Hematopoietic multipotent progenitor cell (in vitro differentiated cells): ENCODE data around the gene DCHS1. TPM values are rescaled to one million over a fixed set of nuclear protein-coding genes. Genes with fewer than 3 reads are reported as not detected.

ENCODE experiments used
- DNase-seq, 3 donors: peaks; one replicate each; pipeline ENCODE4 v3.0.0-alpha.2; 2011 to 2015; ENCODE audit warnings: low read depth in 2 of 3, low spot score in 2 of 3
- total RNA-seq: library from RNA; depleted of rRNA; stranded (reverse); fragments of >200 nt; gene quantifications from one replicate; pipeline ENCODE4 v1.2.3, GENCODE V29; 2012

DCHS1 gene
- total RNA-seq, 1 donor = 22.4 TPM

DNA sequence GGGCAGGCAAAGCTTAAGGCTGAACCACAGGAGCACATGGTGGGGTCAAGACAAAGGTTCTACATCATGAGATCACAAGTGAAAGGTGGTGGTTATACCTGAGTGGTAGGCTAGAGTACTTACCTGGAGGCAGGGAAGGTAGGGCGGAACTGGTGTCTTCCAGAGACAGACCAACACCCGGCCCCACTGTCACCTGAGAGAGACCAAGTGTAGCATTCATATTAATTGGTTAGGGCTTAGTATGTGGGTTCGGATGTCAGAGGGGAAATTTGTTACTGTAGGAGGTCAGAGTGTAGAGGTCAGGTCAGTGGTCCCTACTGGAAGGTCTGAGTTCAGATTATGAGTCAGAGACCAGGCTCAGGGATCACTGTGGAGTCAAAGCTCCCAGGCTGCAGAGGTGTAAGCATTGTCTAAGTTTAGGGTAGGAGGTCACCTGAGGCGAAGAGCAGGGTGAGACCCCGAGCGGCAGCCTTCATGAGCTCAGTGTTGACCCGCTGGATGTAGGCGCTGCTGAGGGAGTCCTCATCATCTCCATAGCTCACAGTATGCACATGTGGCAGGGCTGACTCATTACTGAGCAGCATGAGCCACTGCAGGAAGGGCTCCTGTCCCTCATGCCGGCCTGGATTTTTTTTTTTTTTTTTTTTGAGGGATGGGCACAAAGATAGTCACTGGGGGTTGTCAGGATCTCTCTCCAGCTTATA lies 39.6 kb downstream of the DCHS1 start:
- no peak for DNase-seq

DNA sequence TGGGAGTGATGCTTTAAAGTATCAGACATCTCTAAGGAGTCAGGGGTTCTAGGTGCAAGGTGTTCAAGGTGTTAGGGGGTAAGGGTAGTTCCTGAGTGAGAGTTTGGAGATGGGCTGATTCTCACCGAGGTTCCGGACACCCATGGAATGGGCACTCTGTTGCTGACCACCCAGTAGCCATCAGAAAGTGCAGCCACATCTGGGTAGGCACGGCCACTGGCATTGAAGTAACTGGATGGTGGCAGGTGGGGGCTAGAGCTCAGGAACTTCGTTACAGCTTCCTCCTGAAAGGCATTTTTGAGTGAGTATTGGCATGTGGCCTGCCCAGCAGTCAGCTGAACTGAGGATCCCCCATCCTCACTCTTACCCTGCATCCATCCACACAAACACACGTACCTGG lies 40.6 kb downstream of the DCHS1 start:
- DNase-seq = no peak

DNA sequence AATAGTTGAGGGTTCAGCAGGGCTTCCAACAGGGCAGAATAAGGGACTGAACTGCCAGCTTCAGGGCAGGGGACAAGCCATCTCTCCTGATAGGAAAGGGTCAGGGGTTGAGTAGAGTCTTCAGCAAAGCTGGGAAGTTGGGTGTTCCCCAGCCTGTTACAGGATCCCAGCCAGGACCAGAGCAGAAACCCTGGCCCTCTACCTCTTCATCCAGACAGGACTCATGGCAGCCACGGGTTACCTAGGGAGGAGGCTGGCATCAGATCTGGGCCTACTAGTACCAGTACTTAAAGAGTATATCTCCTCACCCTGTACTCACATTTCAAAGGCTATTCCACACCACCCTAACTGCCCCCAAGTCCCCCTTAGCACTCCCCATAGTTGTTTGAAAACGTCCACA lies 41.2 kb downstream of the DCHS1 start:
- no peak for DNase-seq

DNA sequence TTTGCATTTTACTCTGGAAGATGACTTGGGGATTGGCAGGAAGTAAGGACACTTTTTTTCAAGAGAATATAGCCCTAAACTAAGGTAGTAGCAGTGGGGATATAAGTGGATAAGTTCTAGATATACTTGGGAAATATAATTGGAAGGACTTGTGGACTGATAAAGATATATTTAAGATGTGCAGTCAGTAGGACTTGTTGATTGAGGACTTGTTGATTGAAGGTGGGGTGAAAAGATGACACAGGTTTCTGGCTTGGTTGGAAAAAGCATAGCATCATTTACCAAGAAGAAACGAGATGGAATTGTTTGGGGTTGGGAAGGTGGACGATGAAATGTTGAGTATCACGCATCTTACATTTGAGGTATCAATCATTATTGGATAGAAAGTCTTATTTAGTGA lies 42.1 kb downstream of the DCHS1 start:
- no peak for DNase-seq

DNA sequence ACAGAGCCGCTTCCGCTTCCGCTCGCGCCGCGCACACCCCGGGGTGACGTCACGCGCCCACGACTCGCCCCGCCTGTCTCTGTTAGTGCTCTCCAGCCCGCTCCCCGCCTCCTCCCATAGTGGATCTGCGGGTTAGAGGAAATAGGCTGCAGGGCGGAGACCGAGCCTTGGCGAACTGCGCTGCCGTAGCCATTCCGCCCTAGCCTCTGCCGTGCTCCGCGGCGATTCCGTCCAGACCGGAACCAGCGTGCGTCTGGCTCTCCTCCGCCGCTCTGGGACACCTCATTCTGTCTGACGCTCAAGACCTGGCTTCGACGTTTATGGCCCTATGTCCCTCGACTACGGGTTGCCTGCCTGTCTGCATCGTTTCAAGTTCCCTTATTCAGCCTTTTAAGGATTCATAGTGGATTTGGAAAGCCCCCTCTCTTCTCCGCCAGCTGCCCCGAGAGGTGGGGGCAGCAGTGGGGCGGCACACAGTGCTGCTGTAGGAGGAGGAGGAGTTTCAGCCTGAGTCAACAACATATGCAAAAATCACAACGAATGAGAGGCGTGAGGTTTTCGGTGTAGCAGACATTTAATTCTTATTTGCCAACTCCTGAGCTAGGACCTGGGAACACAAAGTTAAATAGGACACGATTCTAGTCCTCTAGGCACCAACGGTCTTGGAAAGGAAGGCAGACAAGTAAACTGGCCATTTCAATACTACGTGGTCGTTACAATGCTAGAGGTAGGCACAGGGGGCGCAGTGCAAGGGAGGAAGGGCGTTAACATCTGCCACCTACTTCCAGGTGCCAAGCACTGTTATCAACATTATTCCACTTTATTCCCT lies 43.2 kb downstream of the DCHS1 start, which contains the start of gene TAF10:
Gene TAF10, minus strand, starts transcription at position 4 of the 829 bp plus-strand sequence. CDS start 27 bp downstream, outside the sequence.
- DNase-seq = peak; percentile 80 to 96 (median 94)

DNA sequence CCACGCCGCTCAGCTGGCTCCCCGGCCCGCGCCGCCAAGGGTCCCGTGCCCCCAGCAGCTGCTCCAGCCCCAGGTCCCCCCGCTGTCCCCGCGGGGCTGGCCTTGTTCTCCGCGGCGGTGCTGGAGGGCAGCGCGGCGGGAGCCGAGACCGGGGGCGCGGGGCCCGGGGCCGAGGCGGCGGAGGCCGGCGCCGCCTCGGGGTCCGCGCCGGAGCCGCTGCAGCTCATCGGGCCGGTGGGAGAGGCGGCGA lies 43.7 kb downstream of the DCHS1 start:
- DNase-seq = no peak

DNA sequence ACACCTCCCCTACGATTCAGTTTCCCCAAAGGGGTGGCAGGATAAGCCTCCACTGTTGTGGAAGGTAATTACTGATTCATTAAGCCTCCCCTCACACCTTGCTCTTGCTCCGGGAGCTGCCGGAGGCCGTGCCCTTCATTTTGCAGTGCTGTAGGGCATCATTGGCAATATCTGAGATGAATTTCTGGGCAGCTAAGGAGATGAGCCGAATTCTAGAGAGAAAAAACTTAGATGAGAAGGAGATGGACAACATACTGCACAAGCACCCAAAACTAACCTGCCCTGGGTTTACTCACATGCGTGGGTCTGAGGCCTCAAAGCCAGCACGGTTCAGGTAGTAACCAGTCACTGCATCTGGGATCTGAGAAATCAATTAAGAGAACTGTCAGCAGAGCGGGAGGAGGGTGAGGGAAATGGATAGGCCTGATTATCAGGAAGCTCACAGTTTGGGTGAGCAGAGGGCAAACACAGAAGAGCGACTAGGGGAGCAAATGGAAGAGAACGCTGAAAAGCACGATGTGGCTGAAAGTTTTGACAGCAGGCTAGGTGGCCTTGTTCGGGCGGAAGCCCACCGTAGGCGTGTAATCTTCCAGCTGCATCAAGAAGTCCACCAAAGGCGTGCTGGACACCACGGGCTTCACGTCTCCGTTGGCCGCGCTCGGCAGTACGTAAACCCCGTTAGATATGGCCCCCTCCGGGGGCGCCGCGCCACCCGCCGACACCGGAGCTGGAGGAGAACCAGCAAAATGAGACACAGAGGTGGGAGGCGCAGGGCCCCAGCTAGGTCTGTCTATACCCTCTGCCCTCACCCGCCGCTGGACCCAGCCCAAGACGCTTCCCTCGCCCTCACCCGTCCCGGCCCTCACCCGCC lies 44.3 kb downstream of the DCHS1 start:
- DNase-seq = peak in 2 of 3 donors; percentile 13 to 28

DNA sequence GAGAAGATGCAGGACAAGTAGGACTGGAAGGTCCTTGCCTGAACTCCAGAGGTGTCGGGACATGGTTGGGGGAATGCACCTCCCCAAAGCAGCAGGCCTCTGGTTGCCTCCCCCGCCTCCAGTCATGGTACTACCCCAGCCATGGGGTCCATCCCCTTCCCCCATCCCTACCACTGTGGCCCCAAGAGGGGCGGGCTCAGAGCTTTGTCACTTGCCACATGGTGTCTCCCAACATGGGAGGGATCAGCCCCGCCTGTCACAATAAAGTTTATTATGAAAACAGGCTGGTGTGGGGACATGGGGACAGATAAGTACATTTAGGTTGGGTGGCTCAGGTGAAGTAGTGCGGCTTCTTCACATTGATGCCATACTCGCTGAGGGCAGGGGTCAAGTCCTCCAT lies 45.0 kb downstream of the DCHS1 start:
- DNase-seq = no peak

DNA sequence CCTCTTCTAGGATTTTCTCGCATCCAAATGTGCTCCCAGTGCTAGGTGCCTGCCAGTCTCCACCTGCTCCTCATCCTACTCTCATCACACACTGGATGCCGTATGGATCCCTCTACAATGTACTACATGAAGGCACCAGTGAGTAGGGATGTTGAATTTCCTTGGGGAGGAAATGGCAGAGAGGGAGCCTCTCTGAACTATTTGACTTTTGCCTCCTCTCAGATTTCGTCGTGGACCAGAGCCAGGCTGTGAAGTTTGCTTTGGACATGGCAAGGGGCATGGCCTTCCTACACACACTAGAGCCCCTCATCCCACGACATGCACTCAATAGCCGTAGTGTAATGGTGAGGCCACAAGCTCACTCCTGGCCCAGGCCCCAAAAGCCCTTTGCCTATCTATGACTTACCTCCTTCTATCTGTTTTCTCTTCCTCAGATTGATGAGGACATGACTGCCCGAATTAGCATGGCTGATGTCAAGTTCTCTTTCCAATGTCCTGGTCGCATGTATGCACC lies 46.0 kb downstream of the DCHS1 start:
- no peak for DNase-seq

DNA sequence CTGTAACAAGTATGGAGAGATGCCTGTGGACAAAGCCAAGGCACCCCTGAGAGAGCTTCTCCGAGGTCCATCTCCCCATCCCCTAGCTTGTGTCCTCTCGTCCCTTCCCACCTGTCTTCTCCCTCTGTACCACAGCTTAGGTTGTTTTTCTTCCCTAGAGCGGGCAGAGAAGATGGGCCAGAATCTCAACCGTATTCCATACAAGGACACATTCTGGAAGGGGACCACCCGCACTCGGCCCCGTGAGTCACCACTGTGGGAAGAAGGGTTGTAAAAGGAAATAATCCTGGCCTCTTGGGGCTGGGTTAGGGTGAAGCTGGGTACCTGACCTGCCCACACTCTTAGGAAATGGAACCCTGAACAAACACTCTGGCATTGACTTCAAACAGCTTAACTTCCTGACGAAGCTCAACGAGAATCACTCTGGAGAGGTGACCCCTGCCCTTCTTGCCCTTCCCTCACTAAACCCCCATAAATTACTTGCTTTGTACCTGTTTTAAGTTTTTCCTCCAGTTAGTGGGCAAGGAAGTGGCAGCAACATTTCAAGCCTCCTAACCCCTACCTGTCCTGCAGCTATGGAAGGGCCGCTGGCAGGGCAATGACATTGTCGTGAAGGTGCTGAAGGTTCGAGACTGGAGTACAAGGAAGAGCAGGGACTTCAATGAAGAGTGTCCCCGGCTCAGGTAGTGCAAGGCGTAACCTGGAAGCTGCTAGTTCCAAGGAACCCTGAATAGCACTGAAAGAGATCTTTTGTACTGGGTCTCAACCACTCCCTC lies 46.7 kb downstream of the DCHS1 start:
- no peak for DNase-seq

DNA sequence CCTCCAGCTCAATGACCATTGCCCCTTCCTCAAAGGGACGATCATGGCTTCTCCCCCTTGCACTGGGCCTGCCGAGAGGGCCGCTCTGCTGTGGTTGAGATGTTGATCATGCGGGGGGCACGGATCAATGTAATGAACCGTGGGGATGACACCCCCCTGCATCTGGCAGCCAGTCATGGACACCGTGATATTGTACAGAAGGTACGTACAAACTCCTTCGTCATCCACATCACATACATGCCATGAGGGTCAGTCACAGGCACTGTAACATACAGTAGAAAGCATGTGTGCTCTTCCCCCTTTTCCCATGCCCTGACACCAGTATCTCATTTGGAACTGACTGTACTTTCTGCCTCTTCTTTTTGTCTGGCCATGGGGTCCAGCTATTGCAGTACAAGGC lies 47.6 kb downstream of the DCHS1 start:
- no peak for DNase-seq

DNA sequence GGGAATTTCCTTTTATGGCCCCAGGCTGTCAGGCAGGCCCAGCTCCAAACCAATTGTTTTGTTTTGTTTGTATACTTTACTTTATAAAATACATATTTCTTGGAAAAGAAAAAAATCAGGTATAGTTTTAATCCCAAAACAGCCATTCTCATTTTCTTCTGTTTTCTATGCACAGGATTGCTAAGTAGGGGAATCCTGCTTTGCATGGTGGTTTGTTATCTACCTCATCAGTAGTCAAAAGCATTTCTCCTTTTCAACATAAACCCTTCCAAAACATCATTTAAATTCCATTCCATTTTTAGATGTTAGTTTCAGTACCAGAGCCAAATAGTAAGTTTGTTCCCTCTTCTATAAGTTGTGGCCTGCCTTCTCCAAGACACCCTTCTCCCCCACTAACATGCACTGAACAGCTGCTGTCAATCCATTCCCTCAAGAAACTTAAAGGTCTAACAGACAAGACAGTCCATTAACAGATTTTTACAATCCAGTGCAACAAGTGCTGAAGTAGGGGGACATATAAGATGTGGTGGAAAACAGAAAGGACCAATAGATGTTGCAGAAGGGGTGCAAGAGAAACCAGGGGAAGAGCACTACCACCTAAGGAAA lies 48.3 kb downstream of the DCHS1 start:
- DNase-seq = no peak

DNA sequence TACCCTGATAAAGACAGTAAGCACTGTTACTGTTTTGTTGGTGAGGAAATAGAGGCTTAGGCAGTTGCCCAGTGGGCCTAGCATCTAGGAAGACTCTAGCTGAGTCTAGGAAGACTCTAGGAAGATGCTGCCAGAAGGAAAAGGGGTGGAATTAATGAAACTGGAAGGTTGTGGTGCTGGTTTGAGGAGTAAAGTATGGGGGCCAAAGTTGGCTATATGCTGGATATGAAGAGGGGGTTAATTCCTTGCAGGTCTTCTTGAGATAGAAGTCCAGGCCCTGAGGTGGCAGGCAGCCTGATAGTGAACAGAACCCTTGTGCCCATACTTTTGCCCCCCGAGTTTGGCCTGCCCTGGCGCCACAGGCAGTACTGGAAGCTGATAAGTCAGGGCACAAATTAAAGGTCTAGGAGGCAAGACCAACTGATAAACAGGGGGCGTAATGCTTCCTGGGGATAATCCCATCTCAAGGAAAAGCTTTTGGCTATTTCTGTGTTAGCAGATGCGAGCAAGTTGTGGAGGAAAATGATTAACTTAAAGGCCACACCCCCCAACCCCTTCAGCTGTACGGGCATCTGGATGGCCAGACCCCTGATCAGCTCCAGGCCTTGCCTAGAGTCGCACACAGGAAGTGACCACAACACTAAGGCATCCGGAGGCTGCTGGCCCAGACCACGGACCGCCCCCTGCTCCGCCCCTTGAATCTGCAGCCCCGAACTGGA lies 49.0 kb downstream of the DCHS1 start:
- peak in 2 of 3 donors; percentile 68 to 74 for DNase-seq

DNA sequence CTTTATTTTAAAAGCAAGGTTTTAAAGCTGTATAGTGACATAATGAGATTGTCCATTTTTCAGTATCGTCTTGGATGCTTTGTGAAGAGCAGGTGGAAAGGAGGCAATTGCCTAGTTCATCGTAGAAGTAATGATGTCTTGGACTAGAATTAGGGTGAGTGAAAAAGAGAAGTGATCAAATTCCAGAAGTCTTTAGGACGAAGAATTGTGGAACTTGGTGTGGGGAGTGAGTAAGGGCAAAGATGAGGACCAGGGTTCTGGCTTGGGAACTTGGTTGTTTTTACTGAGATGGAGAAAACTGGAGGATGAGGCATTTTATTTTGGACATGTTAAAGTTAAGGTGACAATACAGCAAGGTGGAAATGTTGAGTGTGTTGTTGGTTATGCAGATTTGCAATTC lies 50.8 kb downstream of the DCHS1 start:
- no peak for DNase-seq

DNA sequence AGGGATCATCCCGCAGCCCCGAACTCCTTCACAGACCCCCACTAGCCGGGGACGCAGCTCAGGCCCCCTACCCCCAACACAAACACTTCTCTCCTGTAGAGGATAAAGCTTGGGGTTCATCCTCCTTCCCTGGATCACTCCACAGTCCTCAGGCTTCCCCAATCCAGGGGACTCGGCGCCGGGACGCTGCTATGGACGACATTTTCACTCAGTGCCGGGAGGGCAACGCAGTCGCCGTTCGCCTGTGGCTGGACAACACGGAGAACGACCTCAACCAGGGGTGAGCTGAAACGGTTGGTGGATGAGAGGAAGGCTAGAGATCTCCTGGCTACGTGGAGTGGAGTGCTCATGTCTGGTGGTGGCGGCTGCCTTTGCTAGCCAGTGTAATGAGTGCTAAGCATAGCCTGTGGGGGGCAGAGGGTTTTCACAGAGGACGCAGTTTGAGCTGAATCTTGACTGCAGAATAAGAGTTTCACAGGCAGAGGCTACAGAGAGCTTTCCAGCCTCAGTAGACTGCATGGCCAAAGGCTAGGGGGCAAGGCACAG lies 51.5 kb downstream of the DCHS1 start:
- DNase-seq = peak; percentile 34 to 71 (median 50)

DNA sequence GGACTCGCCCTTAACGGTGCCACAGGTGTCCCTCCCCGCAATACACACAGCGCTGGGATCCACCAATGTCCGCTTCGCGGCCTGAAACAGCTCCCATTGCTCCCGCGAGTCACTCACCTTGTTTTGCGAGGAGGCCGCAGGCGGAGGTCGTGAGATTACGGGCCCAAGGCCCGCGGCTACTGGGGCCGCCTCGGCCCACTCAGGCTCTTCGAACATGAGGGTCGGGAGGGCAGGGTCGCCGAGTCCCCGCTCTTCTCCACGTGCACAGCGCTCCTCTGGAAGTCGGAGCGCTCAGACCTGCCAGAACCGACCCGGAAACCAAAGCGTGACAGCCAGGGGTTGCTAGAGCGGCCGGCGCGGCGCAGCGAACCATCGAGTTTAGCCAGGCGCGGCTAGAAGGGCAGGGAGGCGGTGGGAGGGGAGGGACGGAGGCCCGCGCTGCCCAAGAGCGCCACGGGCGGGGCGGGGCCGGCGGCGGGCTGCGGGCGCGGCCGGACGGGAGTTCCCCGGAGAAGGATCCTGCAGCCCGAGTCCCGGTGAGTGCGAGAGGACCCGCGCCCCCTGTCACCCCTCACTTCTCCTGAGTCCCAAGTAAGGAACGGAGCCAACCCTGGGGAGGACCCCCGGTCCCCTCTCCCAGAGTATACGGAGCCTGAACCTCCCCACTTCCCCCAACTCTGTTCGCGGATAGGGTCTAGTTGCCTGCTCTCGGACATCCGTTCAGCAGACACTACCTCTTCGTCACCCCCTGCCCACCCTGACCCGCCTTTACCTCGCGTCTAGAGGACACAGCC lies 52.1 kb downstream of the DCHS1 start, which contains the start of the genes ILK and RRP8:
Gene ILK, plus strand, starts transcription at position 488 of the 794 bp plus-strand sequence. CDS start 498 bp downstream, outside the sequence.
Gene RRP8, minus strand, starts transcription at position 330 of the 794 bp plus-strand sequence. Its CDS starts 114 bp downstream, at position 216.
- DNase-seq = peak; percentile 67 to 90 (median 89)

DNA sequence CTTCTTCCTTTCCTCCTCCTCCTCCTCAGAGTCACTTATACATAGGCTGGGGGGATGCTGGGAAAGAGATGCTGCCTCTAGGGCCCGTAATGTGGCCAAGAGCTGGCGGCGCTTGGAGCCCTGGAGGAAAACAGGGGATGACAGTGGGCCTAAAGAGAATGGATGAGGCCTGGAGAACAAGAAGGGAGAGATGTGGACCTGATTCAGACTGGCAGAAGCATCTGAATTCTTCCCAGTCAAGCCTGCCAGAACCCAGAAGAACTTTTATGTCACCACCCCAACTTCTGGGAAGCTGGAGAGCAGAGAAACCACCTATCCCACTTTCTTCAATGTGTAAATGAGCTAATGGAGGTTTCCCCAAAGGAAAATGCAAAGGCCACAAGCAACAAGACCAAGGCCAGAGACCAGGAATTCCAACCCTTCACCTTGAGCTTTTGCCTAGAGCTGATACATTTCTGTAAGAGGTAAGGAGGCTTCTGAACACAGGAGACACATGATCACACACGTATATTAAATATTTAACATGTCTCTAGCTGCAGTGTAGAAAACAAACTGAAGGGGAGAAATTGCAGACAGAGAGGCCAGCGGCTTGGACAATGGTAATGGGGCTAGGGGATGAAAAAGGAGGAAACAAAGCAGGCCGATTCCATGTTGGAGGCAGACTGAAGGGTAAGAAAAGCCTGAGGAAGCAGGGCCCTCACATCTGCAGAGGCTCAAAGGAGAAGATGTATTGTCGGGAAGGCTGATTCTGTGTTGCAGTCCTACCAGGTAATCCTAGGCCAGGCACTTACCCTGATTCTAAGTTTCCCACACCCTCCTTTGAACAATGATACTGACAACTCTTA lies 53.3 kb downstream of the DCHS1 start:
- no peak for DNase-seq
